ENCODE data around the gene ZNF547. TPM values are rescaled to one million over a fixed set of nuclear protein-coding genes. Genes with fewer than 3 reads are reported as not detected.

Gene ZNF547
- total and polyA plus RNA-seq, 2 donors (not counting 3 experiments of a cell fraction or from before 2014, with no cell fraction given), result 1.9 to 2.7 TPM

DNA sequence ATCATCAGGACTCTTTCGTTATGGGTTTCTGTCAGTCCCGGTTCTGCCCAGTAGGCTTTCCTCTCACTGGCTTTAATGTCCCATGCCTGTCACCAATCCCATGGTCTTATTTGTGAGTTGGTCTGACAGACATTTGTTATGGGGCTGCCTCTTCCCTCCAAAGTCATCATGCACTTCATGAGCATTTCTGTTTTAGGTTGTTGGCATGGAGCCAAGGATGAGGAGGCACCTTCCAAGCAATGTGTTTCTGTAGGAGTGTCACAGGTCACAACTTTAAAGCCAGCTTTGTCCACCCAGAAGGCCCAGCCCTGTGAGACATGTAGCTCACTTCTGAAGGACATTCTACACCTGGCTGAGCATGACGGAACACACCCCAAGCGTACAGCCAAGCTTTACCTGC, 56.1 kb downstream of the ZNF547 start:
- FAIRE-seq (no peak), DNase-seq (ENCODE audit: low read depth, low spot score) (no peak)
- ChIA-PET CTCF (no interaction called here), POLR2A (no interaction called here)
- no peaks in the 10 kb centered on the region for H3K9me1 ChIP-seq (replicated peaks; ENCODE audit: control insufficient read depth, extremely low read depth, insufficient read depth, low read length)
- H3K27me3 ChIP-seq (ENCODE audit: control insufficient read depth in 2 of 2, insufficient read depth in 2 of 2, low read length in 2 of 2), result no peaks in the 10 kb centered on the region
- H3K36me3 ChIP-seq (ENCODE audit: control insufficient read depth in 2 of 2, extremely low read depth in 1 of 2, insufficient read depth in 2 of 2, low read length in 2 of 2), result peaks cover 4 to 23% of the 10 kb centered on the region in 2 experiments
- TF ChIP-seq POLR2A (IDR thresholded peaks at IDR 0.05; ENCODE audit: low read depth, low read length) (no peak), POLR2AphosphoS5 (IDR thresholded peaks at IDR 0.05; ENCODE audit: insufficient read depth, low read depth, low read length) (no peak), MYC (IDR thresholded peaks at IDR 0.05; ENCODE audit: low read depth, low read length) (no peak), EZH2 (IDR thresholded peaks at IDR 0.05; ENCODE audit: borderline replicate concordance, low read depth, low read length, severe bottlenecking) (no peak), JUN (IDR thresholded peaks at IDR 0.05; ENCODE audit: borderline replicate concordance, insufficient read depth, insufficient read length, low read depth) (no peak)
- TF ChIP-seq, protein P1, sequence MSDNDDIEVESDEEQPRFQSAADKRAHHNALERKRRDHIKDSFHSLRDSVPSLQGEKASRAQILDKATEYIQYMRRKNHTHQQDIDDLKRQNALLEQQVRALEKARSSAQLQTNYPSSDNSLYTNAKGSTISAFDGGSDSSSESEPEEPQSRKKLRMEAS (IDR thresholded peaks at IDR 0.05; ENCODE audit: insufficient read depth, insufficient read length), result no peak
- no peaks in the 10 kb centered on the region for H4K20me1 ChIP-seq (replicated peaks; ENCODE audit: control insufficient read depth, extremely low read depth, insufficient read depth, low read length)
- no peak overlapping the region for H3K27ac ChIP-seq (ENCODE audit: insufficient read depth, low read depth, low read length)
- no peak overlapping the region for H2AFZ ChIP-seq (ENCODE audit: low read depth, low read length)
- H3K4me2 ChIP-seq (ENCODE audit: insufficient read depth, low read length), result no peak overlapping the region
- no peak overlapping the region for H3K4me3 ChIP-seq (replicated peaks in 1 of 3; ENCODE audit: insufficient read depth in 1 of 3, low read depth in 1 of 3, low read length in 3 of 3)
- intact Hi-C loops (cut with micrococcal nuclease), result loop anchor here (10.0 kb wide), 1 partner anchor 145 kb away; no protein-coding TSS in a partner anchor
- H3K79me2 ChIP-seq (ENCODE audit: control insufficient read depth, insufficient read depth, low read length), result no peaks in the 10 kb centered on the region
- H3K4me1 ChIP-seq (ENCODE audit: control insufficient read depth, extremely low read depth, insufficient read depth, low read length), result no peaks in the 10 kb centered on the region
- no peak overlapping the region for H3K9ac ChIP-seq (replicated peaks; ENCODE audit: extremely low read depth, insufficient read depth, low read length)
- dilution Hi-C loops (cut with MboI; ENCODE audit: extremely low pct_ligation_motif_present, low sequenced_read_pairs), result no loop called here
- no TSS peak for BruUV-seq (replicated peaks)
- H3K9me3 ChIP-seq (replicated peaks; ENCODE audit: control insufficient read depth, insufficient read depth, low read length), result peaks cover 3% of the 10 kb centered on the region

DNA sequence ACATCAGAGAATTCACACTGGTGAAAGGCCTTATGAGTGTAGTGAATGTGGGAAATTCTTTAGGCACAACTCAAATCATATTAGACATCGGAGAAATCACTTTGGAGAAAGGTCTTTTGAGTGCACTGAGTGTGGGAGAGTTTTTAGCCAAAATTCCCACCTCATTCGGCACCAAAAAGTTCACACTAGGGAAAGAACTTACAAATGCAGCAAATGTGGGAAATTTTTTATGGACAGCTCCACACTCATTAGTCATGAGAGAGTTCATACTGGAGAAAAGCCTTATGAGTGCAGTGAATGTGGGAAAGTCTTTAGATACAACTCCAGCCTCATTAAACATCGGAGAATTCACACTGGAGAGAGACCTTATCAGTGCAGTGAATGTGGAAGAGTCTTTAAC, 57.7 kb downstream of the ZNF547 start:
- Histone ChIP-seq H3K9me1 (replicated peaks; ENCODE audit: control insufficient read depth, extremely low read depth, insufficient read depth, low read length) (no peaks in the 10 kb centered on the region), H3K4me3 (replicated peaks in 1 of 3; ENCODE audit: insufficient read depth in 1 of 3, low read depth in 1 of 3, low read length in 3 of 3) (no peak overlapping the region), H3K9me3 (replicated peaks; ENCODE audit: control insufficient read depth, insufficient read depth, low read length) (peaks cover 3% of the 10 kb centered on the region), H3K79me2 (ENCODE audit: control insufficient read depth, insufficient read depth, low read length) (no peaks in the 10 kb centered on the region), H3K4me2 (ENCODE audit: insufficient read depth, low read length) (no peak overlapping the region), H3K27ac (ENCODE audit: insufficient read depth, low read depth, low read length) (no peak overlapping the region), H3K9ac (replicated peaks; ENCODE audit: extremely low read depth, insufficient read depth, low read length) (no peak overlapping the region), H3K4me1 (ENCODE audit: control insufficient read depth, extremely low read depth, insufficient read depth, low read length) (no peaks in the 10 kb centered on the region), H3K36me3 (ENCODE audit: control insufficient read depth in 2 of 2, extremely low read depth in 1 of 2, insufficient read depth in 2 of 2, low read length in 2 of 2) (peaks cover 4 to 23% of the 10 kb centered on the region in 2 experiments), H4K20me1 (replicated peaks; ENCODE audit: control insufficient read depth, extremely low read depth, insufficient read depth, low read length) (no peaks in the 10 kb centered on the region), H2AFZ (ENCODE audit: low read depth, low read length) (no peak overlapping the region), H3K27me3 (ENCODE audit: control insufficient read depth in 2 of 2, insufficient read depth in 2 of 2, low read length in 2 of 2) (no peaks in the 10 kb centered on the region)
- no peak for DNase-seq (ENCODE audit: low read depth, low spot score)
- dilution Hi-C loops (cut with MboI; ENCODE audit: extremely low pct_ligation_motif_present, low sequenced_read_pairs), result no loop called here
- intact Hi-C loops (cut with micrococcal nuclease), result no loop called here
- FAIRE-seq, result no peak
- TF ChIP-seq, protein P1 (IDR thresholded peaks at IDR 0.05; ENCODE audit: insufficient read depth, insufficient read length), result no peak
- TF ChIP-seq FOS (IDR thresholded peaks at IDR 0.05; ENCODE audit: borderline replicate concordance, insufficient read depth, low read length) (no peak), EZH2 (IDR thresholded peaks at IDR 0.05; ENCODE audit: borderline replicate concordance, low read depth, low read length, severe bottlenecking) (no peak), GATA2 (IDR thresholded peaks at IDR 0.05; ENCODE audit: insufficient read depth, insufficient read length, low read depth, low read length) (no peak), MYC (IDR thresholded peaks at IDR 0.05; ENCODE audit: low read depth, low read length) (no peak), POLR2AphosphoS5 (IDR thresholded peaks at IDR 0.05; ENCODE audit: insufficient read depth, low read depth, low read length) (no peak), POLR2A (IDR thresholded peaks at IDR 0.05; ENCODE audit: low read depth, low read length) (no peak)
- TF ChIP-seq, protein P2, sequence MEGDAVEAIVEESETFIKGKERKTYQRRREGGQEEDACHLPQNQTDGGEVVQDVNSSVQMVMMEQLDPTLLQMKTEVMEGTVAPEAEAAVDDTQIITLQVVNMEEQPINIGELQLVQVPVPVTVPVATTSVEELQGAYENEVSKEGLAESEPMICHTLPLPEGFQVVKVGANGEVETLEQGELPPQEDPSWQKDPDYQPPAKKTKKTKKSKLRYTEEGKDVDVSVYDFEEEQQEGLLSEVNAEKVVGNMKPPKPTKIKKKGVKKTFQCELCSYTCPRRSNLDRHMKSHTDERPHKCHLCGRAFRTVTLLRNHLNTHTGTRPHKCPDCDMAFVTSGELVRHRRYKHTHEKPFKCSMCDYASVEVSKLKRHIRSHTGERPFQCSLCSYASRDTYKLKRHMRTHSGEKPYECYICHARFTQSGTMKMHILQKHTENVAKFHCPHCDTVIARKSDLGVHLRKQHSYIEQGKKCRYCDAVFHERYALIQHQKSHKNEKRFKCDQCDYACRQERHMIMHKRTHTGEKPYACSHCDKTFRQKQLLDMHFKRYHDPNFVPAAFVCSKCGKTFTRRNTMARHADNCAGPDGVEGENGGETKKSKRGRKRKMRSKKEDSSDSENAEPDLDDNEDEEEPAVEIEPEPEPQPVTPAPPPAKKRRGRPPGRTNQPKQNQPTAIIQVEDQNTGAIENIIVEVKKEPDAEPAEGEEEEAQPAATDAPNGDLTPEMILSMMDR (IDR thresholded peaks at IDR 0.05; ENCODE audit: extremely low read depth in 1 of 2, insufficient read depth in 1 of 2, low read depth in 1 of 2, low read length in 2 of 2), result no peak
- ChIA-PET CTCF (no interaction called here), POLR2A (no interaction called here)
- no TSS peak for BruUV-seq (replicated peaks)

Data from endothelial cell of umbilical vein (primary cell).